CD14-positive monocyte (primary cell): ENCODE results near the gene XDH. TPM values are rescaled to one million over a fixed set of nuclear protein-coding genes. Genes with fewer than 3 reads are reported as not detected.

Experiments used
- DNase-seq, 3 donors: peaks; one replicate each; pipeline ENCODE4 v3.0.0-alpha.2; 2011 to 2022
- H2AFZ ChIP-seq: 2 replicates; pipeline ENCODE4 v1.6.0; 2012; ENCODE audit warnings: mild to moderate bottlenecking, low read depth, low read length, inconsistent platforms; ENCODE audit not compliant: insufficient read depth, poor library complexity, severe bottlenecking
- H3K27ac ChIP-seq, 2 donors: 1 replicate in 1 of 2; 2 replicates in 1 of 2; pipeline ENCODE4 v1.5.1; 2012 to 2013; ENCODE audit warnings: low read length in 2 of 2, control low read depth in 1 of 2, inconsistent platforms in 1 of 2, low read depth in 1 of 2, mild to moderate bottlenecking in 1 of 2
- H3K27me3 ChIP-seq, 2 donors: one replicate each; pipeline versions ENCODE4 v1.6.0 to v1.6.1; 2011 to 2013; ENCODE audit warnings: low read length in 2 of 2; ENCODE audit not compliant: control insufficient read depth in 2 of 2, insufficient read depth in 2 of 2
- H3K36me3 ChIP-seq, 2 donors: replicated peaks in 1 of 2; 1 replicate in 1 of 2; 2 replicates in 1 of 2; pipeline versions ENCODE4 v1.5.1 to v1.6.1; 2012 to 2013; ENCODE audit warnings: low read length in 2 of 2, control low read depth in 1 of 2, inconsistent platforms in 1 of 2, mild to moderate bottlenecking in 1 of 2; ENCODE audit not compliant: insufficient read depth in 2 of 2, control insufficient read depth in 1 of 2
- H3K4me1 ChIP-seq, 2 donors: 1 replicate in 1 of 2; 2 replicates in 1 of 2; pipeline versions ENCODE4 v1.5.1 to v1.6.1; 2012 to 2013; ENCODE audit warnings: low read length in 2 of 2, control low read depth in 1 of 2, inconsistent platforms in 1 of 2, mild to moderate bottlenecking in 1 of 2, moderate library complexity in 1 of 2; ENCODE audit not compliant: insufficient read depth in 2 of 2, control insufficient read depth in 1 of 2
- H3K4me2 ChIP-seq: replicated peaks from 2 replicates; pipeline ENCODE3; 2012; ENCODE audit warnings: low read length, moderate library complexity, mild to moderate bottlenecking; ENCODE audit not compliant: poor library complexity, severe bottlenecking; ENCODE audit errors: extremely low read depth
- H3K4me3 ChIP-seq, 3 experiments: fragments of 200-600 bp in 1 of 3; sonication (generic) in 1 of 3; replicated peaks in 1 of 3; 1 replicate in 2 of 3; 2 replicates in 1 of 3; pipeline ENCODE4 v1.5.1; 2011 to 2013; ENCODE audit warnings: low read length in 3 of 3, mild to moderate bottlenecking in 3 of 3, control low read depth in 2 of 3, low read depth in 2 of 3, inconsistent platforms in 1 of 3, moderate library complexity in 1 of 3
- H3K79me2 ChIP-seq: 2 replicates; pipeline ENCODE4 v1.6.0; 2012; ENCODE audit warnings: mild to moderate bottlenecking, control low read depth, inconsistent platforms, low read length, moderate library complexity; ENCODE audit not compliant: insufficient read depth
- H3K9ac ChIP-seq: 2 replicates; pipeline ENCODE4 v1.6.0; 2017; ENCODE audit warnings: low read length, mild to moderate bottlenecking; ENCODE audit not compliant: insufficient read depth, poor library complexity, severe bottlenecking
- H3K9me3 ChIP-seq, 2 donors: replicated peaks in 1 of 2; 1 replicate in 1 of 2; 2 replicates in 1 of 2; pipeline versions ENCODE4 v1.5.1 to v1.6.1; 2012 to 2013; ENCODE audit warnings: low read length in 2 of 2, control low read depth in 1 of 2; ENCODE audit not compliant: control insufficient read depth in 1 of 2, insufficient read depth in 1 of 2
- H4K20me1 ChIP-seq: 2 replicates; pipeline ENCODE4 v1.6.0; 2012; ENCODE audit warnings: mild to moderate bottlenecking, low read length, control low read depth, moderate library complexity; ENCODE audit not compliant: insufficient read depth
- H3K27ac Mint-ChIP-seq, 7 donors: one replicate each; pipeline ENCODE4 v1.8.0; 2020; ENCODE audit warnings: mild to moderate bottlenecking in 7 of 7, mixed read lengths in 7 of 7, moderate library complexity in 6 of 7, inconsistent platforms in 2 of 7
- H3K27me3 Mint-ChIP-seq, 3 donors: one replicate each; pipeline ENCODE4 v1.8.0; 2021 to 2022; ENCODE audit warnings: low read depth in 3 of 3, mild to moderate bottlenecking in 3 of 3, mixed read lengths in 3 of 3, moderate library complexity in 3 of 3, inconsistent platforms in 1 of 3
- H3K36me3 Mint-ChIP-seq, 2 donors: one replicate each; pipeline ENCODE4 v1.8.0; 2020; ENCODE audit warnings: mixed read lengths in 2 of 2, inconsistent platforms in 1 of 2, mild to moderate bottlenecking in 1 of 2
- H3K4me1 Mint-ChIP-seq: one replicate; pipeline ENCODE4 v1.8.0; 2020; ENCODE audit warnings: mild to moderate bottlenecking, mixed read lengths
- H3K4me3 Mint-ChIP-seq, 2 donors: one replicate each; pipeline ENCODE4 v1.8.0; 2020; ENCODE audit warnings: mild to moderate bottlenecking in 2 of 2, mixed read lengths in 2 of 2, moderate library complexity in 1 of 2
- H3K9me3 Mint-ChIP-seq, 7 donors: one replicate each; pipeline ENCODE4 v1.8.0; 2020 to 2022; ENCODE audit warnings: mixed read lengths in 7 of 7, mild to moderate bottlenecking in 6 of 7, moderate library complexity in 6 of 7, inconsistent platforms in 2 of 7
- WGBS: methylation state at CpG from one replicate; pipeline ENCODE4 v1.1.5; 2013; ENCODE audit warnings: missing lambda C conversion rate; ENCODE audit not compliant: insufficient coverage; 5-methylcytosine and 5-hydroxymethylcytosine counted together
- intact Hi-C, 2 donors: fragments of 100-400 bp; cut with micrococcal nuclease; formaldehyde crosslinking; loops; one replicate each; pipeline versions ENCODE4 v1.15.0 to v1.15.1; 2023
- polyA plus RNA-seq, 3 donors: library from polyadenylated mRNA; depleted of rRNA in 1 of 3; unstranded in 2 of 3; stranded (reverse) in 1 of 3; fragments of 300-500 nt in 2 of 3; fragments of >200 nt in 1 of 3; fragmentation: Illumina TruSeq in 2 of 3; gene quantifications; 1 replicate in 2 of 3; 2 replicates in 1 of 3; pipeline ENCODE4 v1.2.3, GENCODE V29; 2012 to 2021
- TF ChIP-seq, protein P1 (sequence below): fragments of 200-600 bp; IDR thresholded peaks from one replicate; pipeline ENCODE4 v1.8.0; 2022; ENCODE audit warnings: antibody characterized with exemption, mild to moderate bottlenecking

The XDH gene
- polyA plus RNA-seq, 3 donors: not detected

- WGBS: 0% methylated on average over 4 of the region's 6 CpGs
- no peaks in the 10 kb centered on the region for H3K79me2 ChIP-seq
- peak; percentile 51 to 65 (median 63) for DNase-seq
- Mint-ChIP-seq H3K4me1 (peaks cover 54% of the 10 kb centered on the region), H3K4me3 (peak overlapping the region; percentile 61 to 83), H3K27ac (peak overlapping the region; percentile 80 to 94 (median 92)), H3K27me3 (no peaks in the 10 kb centered on the region), H3K9me3 (no peaks in the 10 kb centered on the region), H3K36me3 (no peaks in the 10 kb centered on the region)
- H2AFZ ChIP-seq: peak overlapping the region; percentile 60
- H4K20me1 ChIP-seq: no peaks in the 10 kb centered on the region
- TF ChIP-seq, protein P1, sequence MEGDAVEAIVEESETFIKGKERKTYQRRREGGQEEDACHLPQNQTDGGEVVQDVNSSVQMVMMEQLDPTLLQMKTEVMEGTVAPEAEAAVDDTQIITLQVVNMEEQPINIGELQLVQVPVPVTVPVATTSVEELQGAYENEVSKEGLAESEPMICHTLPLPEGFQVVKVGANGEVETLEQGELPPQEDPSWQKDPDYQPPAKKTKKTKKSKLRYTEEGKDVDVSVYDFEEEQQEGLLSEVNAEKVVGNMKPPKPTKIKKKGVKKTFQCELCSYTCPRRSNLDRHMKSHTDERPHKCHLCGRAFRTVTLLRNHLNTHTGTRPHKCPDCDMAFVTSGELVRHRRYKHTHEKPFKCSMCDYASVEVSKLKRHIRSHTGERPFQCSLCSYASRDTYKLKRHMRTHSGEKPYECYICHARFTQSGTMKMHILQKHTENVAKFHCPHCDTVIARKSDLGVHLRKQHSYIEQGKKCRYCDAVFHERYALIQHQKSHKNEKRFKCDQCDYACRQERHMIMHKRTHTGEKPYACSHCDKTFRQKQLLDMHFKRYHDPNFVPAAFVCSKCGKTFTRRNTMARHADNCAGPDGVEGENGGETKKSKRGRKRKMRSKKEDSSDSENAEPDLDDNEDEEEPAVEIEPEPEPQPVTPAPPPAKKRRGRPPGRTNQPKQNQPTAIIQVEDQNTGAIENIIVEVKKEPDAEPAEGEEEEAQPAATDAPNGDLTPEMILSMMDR: no peak
- H3K27me3 ChIP-seq: no peaks in the 10 kb centered on the region
- H3K9ac ChIP-seq: peak overlapping the region; percentile 45
- peak overlapping the region; percentile 77 for H3K4me2 ChIP-seq
- no peaks in the 10 kb centered on the region for H3K9me3 ChIP-seq
- H3K4me1 ChIP-seq: peaks cover 43 to 47% of the 10 kb centered on the region in 2 donors
- H3K36me3 ChIP-seq: no peaks in the 10 kb centered on the region
- H3K27ac ChIP-seq: peak overlapping the region; percentile 70 to 85
- H3K4me3 ChIP-seq: peak overlapping the region in 1 of 3 experiments; percentile 66
- intact Hi-C loops: no loop called here
Observed at GRCh38 chr2:31319406-31320175, 95.0 kb downstream of the XDH start.

GRCh38 chr2:31318361-31319336, 95.9 kb downstream of the XDH start:
- Mint-ChIP-seq H3K4me3 (peak overlapping the region; percentile 61 to 83), H3K9me3 (no peaks in the 10 kb centered on the region), H3K27me3 (no peaks in the 10 kb centered on the region), H3K27ac (peak overlapping the region; percentile 80 to 94 (median 92)), H3K4me1 (peaks cover 44% of the 10 kb centered on the region), H3K36me3 (no peaks in the 10 kb centered on the region)
- Histone ChIP-seq H3K27me3 (no peaks in the 10 kb centered on the region), H3K79me2 (no peaks in the 10 kb centered on the region), H3K36me3 (no peaks in the 10 kb centered on the region), H3K9me3 (no peaks in the 10 kb centered on the region), H3K4me3 (peak overlapping the region in 1 of 3 experiments; percentile 66), H2AFZ (peak overlapping the region; percentile 60), H3K9ac (peak overlapping the region; percentile 45), H3K4me1 (peaks cover 36 to 41% of the 10 kb centered on the region in 2 donors), H3K4me2 (peak overlapping the region; percentile 77), H3K27ac (peak overlapping the region; percentile 70 to 85), H4K20me1 (no peaks in the 10 kb centered on the region)
- peak; percentile 43 to 66 (median 45) for DNase-seq
- 8% methylated on average over 6 of the region's 11 CpGs for WGBS
- intact Hi-C loops: no loop called here
- TF ChIP-seq, protein P1: no peak
